Measurements from ENCODE around the gene PCDHGA8. TPM values are rescaled to one million over a fixed set of nuclear protein-coding genes. Genes with fewer than 3 reads are reported as not detected.
"Not testable (repeated sequence)": the region's sequence is repeated elsewhere in the genome, so short reads cannot be mapped to it uniquely, and the experiment has no call there.

The PCDHGA8 gene
- polyA plus RNA-seq, 2 donors: 0.06 to 0.29 TPM

- Histone ChIP-seq H3K27ac (ENCODE audit: low read depth in 2 of 2, low read length in 1 of 2) (no peak overlapping the region), H3K9me3 (ENCODE audit: control insufficient read depth in 2 of 2, insufficient read depth in 1 of 2, low read depth in 1 of 2, low read length in 1 of 2) (peaks cover 41 to 48% of the 10 kb centered on the region in 2 donors), H3K4me1 (ENCODE audit: control insufficient read depth in 2 of 2, insufficient read depth in 2 of 2, low read length in 1 of 2) (no peaks in the 10 kb centered on the region), H3K36me3 (ENCODE audit: control insufficient read depth in 2 of 2, insufficient read depth in 2 of 2, low read length in 1 of 2) (no peaks in the 10 kb centered on the region), H3K27me3 (ENCODE audit: control insufficient read depth in 1 of 2, insufficient read depth in 2 of 2, low read length in 2 of 2) (peaks cover 0 to 7% of the 10 kb centered on the region in 2 donors), H3K4me3 (ENCODE audit: low read depth in 1 of 2, low read length in 2 of 2) (peak overlapping the region; percentile 25 to 37)
- 19 to 23% methylated on average over 25 of the region's 25 CpGs for WGBS, 2 donors
These were observed 21.2 kb downstream of the PCDHGA8 start for GRCh38 chr5:141413540-141414069.

GRCh38 chr5:141414548-141415274 lies 22.3 kb downstream of the PCDHGA8 start:
- H3K27me3 ChIP-seq (ENCODE audit: control insufficient read depth in 1 of 2, insufficient read depth in 2 of 2, low read length in 2 of 2); H3K36me3 ChIP-seq (ENCODE audit: control insufficient read depth in 2 of 2, insufficient read depth in 2 of 2, low read length in 1 of 2); H3K27ac ChIP-seq (ENCODE audit: low read depth in 2 of 2, low read length in 1 of 2); H3K4me3 ChIP-seq (ENCODE audit: low read depth in 1 of 2, low read length in 2 of 2); H3K4me1 ChIP-seq (ENCODE audit: control insufficient read depth in 2 of 2, insufficient read depth in 2 of 2, low read length in 1 of 2): not testable (repeated sequence)
- peaks cover 47 to 50% of the 10 kb centered on the region in 2 donors for H3K9me3 ChIP-seq (ENCODE audit: control insufficient read depth in 2 of 2, insufficient read depth in 1 of 2, low read depth in 1 of 2, low read length in 1 of 2)
- 30 to 32% methylated on average over 38 to 46 of the region's 46 CpGs for WGBS, 2 donors

GRCh38 chr5:141415275-141415618 lies 22.8 kb downstream of the PCDHGA8 start:
- 28 to 30% methylated on average over 24 of the region's 24 CpGs for WGBS, 2 donors
- H3K27ac ChIP-seq (ENCODE audit: low read depth in 2 of 2, low read length in 1 of 2); H3K27me3 ChIP-seq (ENCODE audit: control insufficient read depth in 1 of 2, insufficient read depth in 2 of 2, low read length in 2 of 2); H3K4me1 ChIP-seq (ENCODE audit: control insufficient read depth in 2 of 2, insufficient read depth in 2 of 2, low read length in 1 of 2); H3K36me3 ChIP-seq (ENCODE audit: control insufficient read depth in 2 of 2, insufficient read depth in 2 of 2, low read length in 1 of 2); H3K4me3 ChIP-seq (ENCODE audit: low read depth in 1 of 2, low read length in 2 of 2): not testable (repeated sequence)
- H3K9me3 ChIP-seq (ENCODE audit: control insufficient read depth in 2 of 2, insufficient read depth in 1 of 2, low read depth in 1 of 2, low read length in 1 of 2): peaks cover 45 to 47% of the 10 kb centered on the region in 2 donors

GRCh38 chr5:141417494-141418172 lies 25.2 kb downstream of the PCDHGA8 start, which contains the start of gene PCDHGB7:
Gene PCDHGB7, plus strand, starts transcription at chr5:141417677. Its CDS starts 183 bp downstream, at chr5:141417860.
- not testable (repeated sequence) for H3K27me3 ChIP-seq (ENCODE audit: control insufficient read depth in 1 of 2, insufficient read depth in 2 of 2, low read length in 2 of 2); H3K36me3 ChIP-seq (ENCODE audit: control insufficient read depth in 2 of 2, insufficient read depth in 2 of 2, low read length in 1 of 2); H3K4me1 ChIP-seq (ENCODE audit: control insufficient read depth in 2 of 2, insufficient read depth in 2 of 2, low read length in 1 of 2)
- Histone ChIP-seq H3K9me3 (ENCODE audit: control insufficient read depth in 2 of 2, insufficient read depth in 1 of 2, low read depth in 1 of 2, low read length in 1 of 2) (peaks cover 52 to 57% of the 10 kb centered on the region in 2 donors), H3K4me3 (ENCODE audit: low read depth in 1 of 2, low read length in 2 of 2) (peak within 1 kb of the TSS; percentile 35 to 44), H3K27ac (ENCODE audit: low read depth in 2 of 2, low read length in 1 of 2) (peak within 1 kb of the TSS; percentile 13 to 21)
- 14 to 16% methylated on average over 46 of the region's 47 CpGs for WGBS, 2 donors

GRCh38 chr5:141419074-141419880 lies 26.8 kb downstream of the PCDHGA8 start:
- WGBS, 2 donors: 31 to 37% methylated on average over 73 to 74 of the region's 74 CpGs
- Histone ChIP-seq H3K27me3 (ENCODE audit: control insufficient read depth in 1 of 2, insufficient read depth in 2 of 2, low read length in 2 of 2) (no peaks in the 10 kb centered on the region), H3K27ac (ENCODE audit: low read depth in 2 of 2, low read length in 1 of 2) (no peak overlapping the region), H3K4me1 (ENCODE audit: control insufficient read depth in 2 of 2, insufficient read depth in 2 of 2, low read length in 1 of 2) (peaks cover 0 to 5% of the 10 kb centered on the region in 2 donors), H3K36me3 (ENCODE audit: control insufficient read depth in 2 of 2, insufficient read depth in 2 of 2, low read length in 1 of 2) (peaks cover 0 to 2% of the 10 kb centered on the region in 2 donors), H3K9me3 (ENCODE audit: control insufficient read depth in 2 of 2, insufficient read depth in 1 of 2, low read depth in 1 of 2, low read length in 1 of 2) (peaks cover 53 to 54% of the 10 kb centered on the region in 2 donors), H3K4me3 (ENCODE audit: low read depth in 1 of 2, low read length in 2 of 2) (no peak overlapping the region)

- Histone ChIP-seq H3K36me3 (ENCODE audit: control insufficient read depth in 2 of 2, insufficient read depth in 2 of 2, low read length in 1 of 2) (peaks cover 0 to 2% of the 10 kb centered on the region in 2 donors), H3K27me3 (ENCODE audit: control insufficient read depth in 1 of 2, insufficient read depth in 2 of 2, low read length in 2 of 2) (no peaks in the 10 kb centered on the region), H3K4me3 (ENCODE audit: low read depth in 1 of 2, low read length in 2 of 2) (peak within 1 kb of the TSS; percentile 7 to 32), H3K9me3 (ENCODE audit: control insufficient read depth in 2 of 2, insufficient read depth in 1 of 2, low read depth in 1 of 2, low read length in 1 of 2) (peaks cover 46% of the 10 kb centered on the region in 2 donors), H3K4me1 (ENCODE audit: control insufficient read depth in 2 of 2, insufficient read depth in 2 of 2, low read length in 1 of 2) (peaks cover 0 to 5% of the 10 kb centered on the region in 2 donors), H3K27ac (ENCODE audit: low read depth in 2 of 2, low read length in 1 of 2) (no peak within 1 kb of the TSS)
- WGBS, 2 donors: 15 to 16% methylated on average over 42 of the region's 42 CpGs
These were observed 28.5 kb downstream of the PCDHGA8 start, which contains the start of gene PCDHGA11 for GRCh38 chr5:141420855-141421488. Gene PCDHGA11, plus strand, starts transcription at chr5:141421051. Its CDS starts 177 bp downstream, at chr5:141421228.

GRCh38 chr5:141421489-141421855 lies 29.0 kb downstream of the PCDHGA8 start:
- Histone ChIP-seq H3K9me3 (ENCODE audit: control insufficient read depth in 2 of 2, insufficient read depth in 1 of 2, low read depth in 1 of 2, low read length in 1 of 2) (peaks cover 50% of the 10 kb centered on the region in 2 donors), H3K4me3 (ENCODE audit: low read depth in 1 of 2, low read length in 2 of 2) (peak overlapping the region; percentile 7 to 32)
- 11 to 13% methylated on average over 13 of the region's 13 CpGs for WGBS, 2 donors

GRCh38 chr5:141422742-141423291 lies 30.4 kb downstream of the PCDHGA8 start:
- H3K4me1 ChIP-seq (ENCODE audit: control insufficient read depth in 2 of 2, insufficient read depth in 2 of 2, low read length in 1 of 2): peaks cover 0 to 5% of the 10 kb centered on the region in 2 donors
- H3K9me3 ChIP-seq (ENCODE audit: control insufficient read depth in 2 of 2, insufficient read depth in 1 of 2, low read depth in 1 of 2, low read length in 1 of 2): peaks cover 55 to 60% of the 10 kb centered on the region in 2 donors
- H3K27ac ChIP-seq (ENCODE audit: low read depth in 2 of 2, low read length in 1 of 2): no peak overlapping the region
- H3K36me3 ChIP-seq (ENCODE audit: control insufficient read depth in 2 of 2, insufficient read depth in 2 of 2, low read length in 1 of 2): peaks cover 0 to 2% of the 10 kb centered on the region in 2 donors
- H3K4me3 ChIP-seq (ENCODE audit: low read depth in 1 of 2, low read length in 2 of 2): no peak overlapping the region
- WGBS, 2 donors: 23 to 27% methylated on average over 42 of the region's 42 CpGs
- no peaks in the 10 kb centered on the region for H3K27me3 ChIP-seq (ENCODE audit: control insufficient read depth in 1 of 2, insufficient read depth in 2 of 2, low read length in 2 of 2)

More at GRCh38 chr5:141421489-141421855, 29.0 kb downstream of the PCDHGA8 start:
- Histone ChIP-seq H3K36me3 (ENCODE audit: control insufficient read depth in 2 of 2, insufficient read depth in 2 of 2, low read length in 1 of 2) (peaks cover 0 to 2% of the 10 kb centered on the region in 2 donors), H3K27ac (ENCODE audit: low read depth in 2 of 2, low read length in 1 of 2) (no peak overlapping the region), H3K27me3 (ENCODE audit: control insufficient read depth in 1 of 2, insufficient read depth in 2 of 2, low read length in 2 of 2) (no peaks in the 10 kb centered on the region), H3K4me1 (ENCODE audit: control insufficient read depth in 2 of 2, insufficient read depth in 2 of 2, low read length in 1 of 2) (peaks cover 0 to 5% of the 10 kb centered on the region in 2 donors)

Measured in esophagus (tissue), 2 donors.